ENCODE results near the gene TTYH2.

DNA sequence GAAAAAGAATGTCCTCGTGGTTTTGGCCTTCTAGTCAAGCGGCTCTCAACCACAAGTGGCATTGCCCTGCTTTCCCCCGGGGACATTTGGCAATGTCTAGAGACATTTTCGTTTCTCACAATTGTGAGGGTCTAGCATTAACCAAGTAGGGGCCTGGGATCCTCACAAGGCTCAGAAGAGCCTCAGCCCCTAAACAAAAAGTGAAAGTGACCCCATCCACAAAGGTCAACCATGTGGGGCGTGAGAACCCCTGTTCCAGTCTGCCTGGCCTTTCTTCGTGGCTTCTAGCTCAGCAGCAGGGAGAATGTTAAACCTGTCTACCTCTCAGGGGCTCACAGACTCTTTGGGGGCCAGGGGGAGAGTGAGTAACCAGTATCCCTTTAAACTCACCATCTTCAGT lies 14.7 kb upstream of the TTYH2 start:
- TF ChIP-seq, protein P1, sequence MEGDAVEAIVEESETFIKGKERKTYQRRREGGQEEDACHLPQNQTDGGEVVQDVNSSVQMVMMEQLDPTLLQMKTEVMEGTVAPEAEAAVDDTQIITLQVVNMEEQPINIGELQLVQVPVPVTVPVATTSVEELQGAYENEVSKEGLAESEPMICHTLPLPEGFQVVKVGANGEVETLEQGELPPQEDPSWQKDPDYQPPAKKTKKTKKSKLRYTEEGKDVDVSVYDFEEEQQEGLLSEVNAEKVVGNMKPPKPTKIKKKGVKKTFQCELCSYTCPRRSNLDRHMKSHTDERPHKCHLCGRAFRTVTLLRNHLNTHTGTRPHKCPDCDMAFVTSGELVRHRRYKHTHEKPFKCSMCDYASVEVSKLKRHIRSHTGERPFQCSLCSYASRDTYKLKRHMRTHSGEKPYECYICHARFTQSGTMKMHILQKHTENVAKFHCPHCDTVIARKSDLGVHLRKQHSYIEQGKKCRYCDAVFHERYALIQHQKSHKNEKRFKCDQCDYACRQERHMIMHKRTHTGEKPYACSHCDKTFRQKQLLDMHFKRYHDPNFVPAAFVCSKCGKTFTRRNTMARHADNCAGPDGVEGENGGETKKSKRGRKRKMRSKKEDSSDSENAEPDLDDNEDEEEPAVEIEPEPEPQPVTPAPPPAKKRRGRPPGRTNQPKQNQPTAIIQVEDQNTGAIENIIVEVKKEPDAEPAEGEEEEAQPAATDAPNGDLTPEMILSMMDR (conservative IDR thresholded peaks at IDR 0.05; ENCODE audit: low read depth in 2 of 2), result no peak
- TF ChIP-seq, protein P2, sequence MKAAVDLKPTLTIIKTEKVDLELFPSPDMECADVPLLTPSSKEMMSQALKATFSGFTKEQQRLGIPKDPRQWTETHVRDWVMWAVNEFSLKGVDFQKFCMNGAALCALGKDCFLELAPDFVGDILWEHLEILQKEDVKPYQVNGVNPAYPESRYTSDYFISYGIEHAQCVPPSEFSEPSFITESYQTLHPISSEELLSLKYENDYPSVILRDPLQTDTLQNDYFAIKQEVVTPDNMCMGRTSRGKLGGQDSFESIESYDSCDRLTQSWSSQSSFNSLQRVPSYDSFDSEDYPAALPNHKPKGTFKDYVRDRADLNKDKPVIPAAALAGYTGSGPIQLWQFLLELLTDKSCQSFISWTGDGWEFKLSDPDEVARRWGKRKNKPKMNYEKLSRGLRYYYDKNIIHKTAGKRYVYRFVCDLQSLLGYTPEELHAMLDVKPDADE (IDR thresholded peaks at IDR 0.05), result no peak
- TF ChIP-seq POLR2AphosphoS5 (IDR thresholded peaks at IDR 0.05; ENCODE audit: low read depth) (no peak), CREB1 (CRISPR knock-in tag; IDR thresholded peaks at IDR 0.05; ENCODE audit: low read depth) (no peak), EZH2 (IDR thresholded peaks at IDR 0.05; ENCODE audit: low read depth, unreplicated experiment) (no peak), JUNB (IDR thresholded peaks at IDR 0.05; ENCODE audit: unreplicated experiment) (no peak), STAT1 (IDR thresholded peaks at IDR 0.05; ENCODE audit: unreplicated experiment) (no peak), EZH2phosphoT487 (IDR thresholded peaks at IDR 0.05; ENCODE audit: unreplicated experiment) (no peak), NANOG (IDR thresholded peaks at IDR 0.05; ENCODE audit: borderline replicate concordance) (no peak), ZNF331 (CRISPR knock-in tag; IDR thresholded peaks at IDR 0.05; ENCODE audit: low read depth) (no peak), ZNF114 (CRISPR knock-in tag; IDR thresholded peaks at IDR 0.05) (no peak)
- TF ChIP-seq, protein P3, sequence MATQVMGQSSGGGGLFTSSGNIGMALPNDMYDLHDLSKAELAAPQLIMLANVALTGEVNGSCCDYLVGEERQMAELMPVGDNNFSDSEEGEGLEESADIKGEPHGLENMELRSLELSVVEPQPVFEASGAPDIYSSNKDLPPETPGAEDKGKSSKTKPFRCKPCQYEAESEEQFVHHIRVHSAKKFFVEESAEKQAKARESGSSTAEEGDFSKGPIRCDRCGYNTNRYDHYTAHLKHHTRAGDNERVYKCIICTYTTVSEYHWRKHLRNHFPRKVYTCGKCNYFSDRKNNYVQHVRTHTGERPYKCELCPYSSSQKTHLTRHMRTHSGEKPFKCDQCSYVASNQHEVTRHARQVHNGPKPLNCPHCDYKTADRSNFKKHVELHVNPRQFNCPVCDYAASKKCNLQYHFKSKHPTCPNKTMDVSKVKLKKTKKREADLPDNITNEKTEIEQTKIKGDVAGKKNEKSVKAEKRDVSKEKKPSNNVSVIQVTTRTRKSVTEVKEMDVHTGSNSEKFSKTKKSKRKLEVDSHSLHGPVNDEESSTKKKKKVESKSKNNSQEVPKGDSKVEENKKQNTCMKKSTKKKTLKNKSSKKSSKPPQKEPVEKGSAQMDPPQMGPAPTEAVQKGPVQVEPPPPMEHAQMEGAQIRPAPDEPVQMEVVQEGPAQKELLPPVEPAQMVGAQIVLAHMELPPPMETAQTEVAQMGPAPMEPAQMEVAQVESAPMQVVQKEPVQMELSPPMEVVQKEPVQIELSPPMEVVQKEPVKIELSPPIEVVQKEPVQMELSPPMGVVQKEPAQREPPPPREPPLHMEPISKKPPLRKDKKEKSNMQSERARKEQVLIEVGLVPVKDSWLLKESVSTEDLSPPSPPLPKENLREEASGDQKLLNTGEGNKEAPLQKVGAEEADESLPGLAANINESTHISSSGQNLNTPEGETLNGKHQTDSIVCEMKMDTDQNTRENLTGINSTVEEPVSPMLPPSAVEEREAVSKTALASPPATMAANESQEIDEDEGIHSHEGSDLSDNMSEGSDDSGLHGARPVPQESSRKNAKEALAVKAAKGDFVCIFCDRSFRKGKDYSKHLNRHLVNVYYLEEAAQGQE (IDR thresholded peaks at IDR 0.05; ENCODE audit: unreplicated experiment), result no peak
- TF ChIP-seq, protein P4, sequence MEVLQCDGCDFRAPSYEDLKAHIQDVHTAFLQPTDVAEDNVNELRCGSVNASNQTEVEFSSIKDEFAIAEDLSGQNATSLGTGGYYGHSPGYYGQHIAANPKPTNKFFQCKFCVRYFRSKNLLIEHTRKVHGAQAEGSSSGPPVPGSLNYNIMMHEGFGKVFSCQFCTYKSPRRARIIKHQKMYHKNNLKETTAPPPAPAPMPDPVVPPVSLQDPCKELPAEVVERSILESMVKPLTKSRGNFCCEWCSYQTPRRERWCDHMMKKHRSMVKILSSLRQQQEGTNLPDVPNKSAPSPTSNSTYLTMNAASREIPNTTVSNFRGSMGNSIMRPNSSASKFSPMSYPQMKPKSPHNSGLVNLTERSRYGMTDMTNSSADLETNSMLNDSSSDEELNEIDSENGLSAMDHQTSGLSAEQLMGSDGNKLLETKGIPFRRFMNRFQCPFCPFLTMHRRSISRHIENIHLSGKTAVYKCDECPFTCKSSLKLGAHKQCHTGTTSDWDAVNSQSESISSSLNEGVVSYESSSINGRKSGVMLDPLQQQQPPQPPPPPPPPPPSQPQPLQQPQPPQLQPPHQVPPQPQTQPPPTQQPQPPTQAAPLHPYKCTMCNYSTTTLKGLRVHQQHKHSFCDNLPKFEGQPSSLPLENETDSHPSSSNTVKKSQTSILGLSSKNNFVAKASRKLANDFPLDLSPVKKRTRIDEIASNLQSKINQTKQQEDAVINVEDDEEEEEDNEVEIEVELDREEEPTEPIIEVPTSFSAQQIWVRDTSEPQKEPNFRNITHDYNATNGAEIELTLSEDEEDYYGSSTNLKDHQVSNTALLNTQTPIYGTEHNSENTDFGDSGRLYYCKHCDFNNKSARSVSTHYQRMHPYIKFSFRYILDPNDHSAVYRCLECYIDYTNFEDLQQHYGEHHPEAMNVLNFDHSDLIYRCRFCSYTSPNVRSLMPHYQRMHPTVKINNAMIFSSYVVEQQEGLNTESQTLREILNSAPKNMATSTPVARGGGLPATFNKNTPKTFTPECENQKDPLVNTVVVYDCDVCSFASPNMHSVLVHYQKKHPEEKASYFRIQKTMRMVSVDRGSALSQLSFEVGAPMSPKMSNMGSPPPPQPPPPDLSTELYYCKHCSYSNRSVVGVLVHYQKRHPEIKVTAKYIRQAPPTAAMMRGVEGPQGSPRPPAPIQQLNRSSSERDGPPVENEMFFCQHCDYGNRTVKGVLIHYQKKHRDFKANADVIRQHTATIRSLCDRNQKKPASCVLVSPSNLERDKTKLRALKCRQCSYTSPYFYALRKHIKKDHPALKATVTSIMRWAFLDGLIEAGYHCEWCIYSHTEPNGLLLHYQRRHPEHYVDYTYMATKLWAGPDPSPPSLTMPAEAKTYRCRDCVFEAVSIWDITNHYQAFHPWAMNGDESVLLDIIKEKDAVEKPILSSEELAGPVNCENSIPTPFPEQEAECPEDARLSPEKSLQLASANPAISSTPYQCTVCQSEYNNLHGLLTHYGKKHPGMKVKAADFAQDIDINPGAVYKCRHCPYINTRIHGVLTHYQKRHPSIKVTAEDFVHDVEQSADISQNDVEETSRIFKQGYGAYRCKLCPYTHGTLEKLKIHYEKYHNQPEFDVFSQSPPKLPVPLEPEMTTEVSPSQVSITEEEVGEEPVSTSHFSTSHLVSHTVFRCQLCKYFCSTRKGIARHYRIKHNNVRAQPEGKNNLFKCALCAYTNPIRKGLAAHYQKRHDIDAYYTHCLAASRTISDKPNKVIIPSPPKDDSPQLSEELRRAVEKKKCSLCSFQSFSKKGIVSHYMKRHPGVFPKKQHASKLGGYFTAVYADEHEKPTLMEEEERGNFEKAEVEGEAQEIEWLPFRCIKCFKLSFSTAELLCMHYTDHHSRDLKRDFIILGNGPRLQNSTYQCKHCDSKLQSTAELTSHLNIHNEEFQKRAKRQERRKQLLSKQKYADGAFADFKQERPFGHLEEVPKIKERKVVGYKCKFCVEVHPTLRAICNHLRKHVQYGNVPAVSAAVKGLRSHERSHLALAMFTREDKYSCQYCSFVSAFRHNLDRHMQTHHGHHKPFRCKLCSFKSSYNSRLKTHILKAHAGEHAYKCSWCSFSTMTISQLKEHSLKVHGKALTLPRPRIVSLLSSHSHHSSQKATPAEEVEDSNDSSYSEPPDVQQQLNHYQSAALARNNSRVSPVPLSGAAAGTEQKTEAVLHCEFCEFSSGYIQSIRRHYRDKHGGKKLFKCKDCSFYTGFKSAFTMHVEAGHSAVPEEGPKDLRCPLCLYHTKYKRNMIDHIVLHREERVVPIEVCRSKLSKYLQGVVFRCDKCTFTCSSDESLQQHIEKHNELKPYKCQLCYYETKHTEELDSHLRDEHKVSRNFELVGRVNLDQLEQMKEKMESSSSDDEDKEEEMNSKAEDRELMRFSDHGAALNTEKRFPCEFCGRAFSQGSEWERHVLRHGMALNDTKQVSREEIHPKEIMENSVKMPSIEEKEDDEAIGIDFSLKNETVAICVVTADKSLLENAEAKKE (CRISPR knock-in tag; IDR thresholded peaks at IDR 0.05), result no peak
